ENCODE measurements around the gene LRP1B.

Gene LRP1B

GRCh38 chr2:142041996-142042395 is 88.8 kb downstream of the LRP1B start:
- no peak for DNase-seq (ENCODE audit: low spot score)

GRCh38 chr2:142041105-142041504 is 89.7 kb downstream of the LRP1B start:
- no peak for DNase-seq (ENCODE audit: low spot score)

GRCh38 chr2:142040556-142040955 is 90.3 kb downstream of the LRP1B start:
- no peak for DNase-seq (ENCODE audit: low spot score)

GRCh38 chr2:142038826-142039225 is 92.0 kb downstream of the LRP1B start:
- no peak for DNase-seq (ENCODE audit: low spot score)

GRCh38 chr2:142037744-142038143 is 93.1 kb downstream of the LRP1B start:
- peak; percentile 62 for DNase-seq (ENCODE audit: low spot score)

- peak; percentile 48 for DNase-seq (ENCODE audit: low spot score)
Observed at GRCh38 chr2:142037066-142037465, 93.8 kb downstream of the LRP1B start.

- no peak for DNase-seq (ENCODE audit: low spot score)
Observed at GRCh38 chr2:142033393-142033792, 97.4 kb downstream of the LRP1B start.

GRCh38 chr2:142031656-142032055 is 99.2 kb downstream of the LRP1B start:
- no peak for DNase-seq (ENCODE audit: low spot score)

- DNase-seq (ENCODE audit: low spot score), result no peak
Observed at GRCh38 chr2:142030735-142031134, 100.1 kb downstream of the LRP1B start.

GRCh38 chr2:142029974-142030373 is 100.8 kb downstream of the LRP1B start:
- no peak for DNase-seq (ENCODE audit: low spot score)

GRCh38 chr2:142025394-142025793 is 105.4 kb downstream of the LRP1B start:
- no peak for DNase-seq (ENCODE audit: low spot score)

GRCh38 chr2:142020368-142020767 is 110.4 kb downstream of the LRP1B start:
- DNase-seq (ENCODE audit: low spot score), result no peak

- no peak for DNase-seq (ENCODE audit: low spot score)
Observed at GRCh38 chr2:142014536-142014935, 116.3 kb downstream of the LRP1B start.

GRCh38 chr2:142012797-142013196 is 118.0 kb downstream of the LRP1B start:
- DNase-seq (ENCODE audit: low spot score), result no peak

- DNase-seq (ENCODE audit: low spot score), result no peak
Observed at GRCh38 chr2:142010477-142011270, 120.1 kb downstream of the LRP1B start.

GRCh38 chr2:142008135-142008744 is 122.6 kb downstream of the LRP1B start:
- no peak for DNase-seq (ENCODE audit: low spot score)

- DNase-seq (ENCODE audit: low spot score), result no peak
Observed at GRCh38 chr2:141994066-141994465, 136.8 kb downstream of the LRP1B start.

GRCh38 chr2:141992695-141993094 is 138.1 kb downstream of the LRP1B start:
- no peak for DNase-seq (ENCODE audit: low spot score)

GRCh38 chr2:141968433-141968832 is 162.4 kb downstream of the LRP1B start:
- no peak for DNase-seq (ENCODE audit: low spot score)

- no peak for DNase-seq (ENCODE audit: low spot score)
Observed at GRCh38 chr2:141967980-141968379, 162.8 kb downstream of the LRP1B start.

GRCh38 chr2:141967503-141967902 is 163.3 kb downstream of the LRP1B start:
- no peak for DNase-seq (ENCODE audit: low spot score)

- DNase-seq (ENCODE audit: low spot score), result peak; percentile 59
Observed at GRCh38 chr2:141959941-141960340, 170.9 kb downstream of the LRP1B start.

GRCh38 chr2:141959016-141959415 is 171.8 kb downstream of the LRP1B start:
- peak; percentile 81 for DNase-seq (ENCODE audit: low spot score)

Measured in pons (tissue), 1 donor.